Measurements from ENCODE around the gene INTS3. TPM values are rescaled to one million over a fixed set of nuclear protein-coding genes. Genes with fewer than 3 reads are reported as not detected.

INTS3 gene, protein sequence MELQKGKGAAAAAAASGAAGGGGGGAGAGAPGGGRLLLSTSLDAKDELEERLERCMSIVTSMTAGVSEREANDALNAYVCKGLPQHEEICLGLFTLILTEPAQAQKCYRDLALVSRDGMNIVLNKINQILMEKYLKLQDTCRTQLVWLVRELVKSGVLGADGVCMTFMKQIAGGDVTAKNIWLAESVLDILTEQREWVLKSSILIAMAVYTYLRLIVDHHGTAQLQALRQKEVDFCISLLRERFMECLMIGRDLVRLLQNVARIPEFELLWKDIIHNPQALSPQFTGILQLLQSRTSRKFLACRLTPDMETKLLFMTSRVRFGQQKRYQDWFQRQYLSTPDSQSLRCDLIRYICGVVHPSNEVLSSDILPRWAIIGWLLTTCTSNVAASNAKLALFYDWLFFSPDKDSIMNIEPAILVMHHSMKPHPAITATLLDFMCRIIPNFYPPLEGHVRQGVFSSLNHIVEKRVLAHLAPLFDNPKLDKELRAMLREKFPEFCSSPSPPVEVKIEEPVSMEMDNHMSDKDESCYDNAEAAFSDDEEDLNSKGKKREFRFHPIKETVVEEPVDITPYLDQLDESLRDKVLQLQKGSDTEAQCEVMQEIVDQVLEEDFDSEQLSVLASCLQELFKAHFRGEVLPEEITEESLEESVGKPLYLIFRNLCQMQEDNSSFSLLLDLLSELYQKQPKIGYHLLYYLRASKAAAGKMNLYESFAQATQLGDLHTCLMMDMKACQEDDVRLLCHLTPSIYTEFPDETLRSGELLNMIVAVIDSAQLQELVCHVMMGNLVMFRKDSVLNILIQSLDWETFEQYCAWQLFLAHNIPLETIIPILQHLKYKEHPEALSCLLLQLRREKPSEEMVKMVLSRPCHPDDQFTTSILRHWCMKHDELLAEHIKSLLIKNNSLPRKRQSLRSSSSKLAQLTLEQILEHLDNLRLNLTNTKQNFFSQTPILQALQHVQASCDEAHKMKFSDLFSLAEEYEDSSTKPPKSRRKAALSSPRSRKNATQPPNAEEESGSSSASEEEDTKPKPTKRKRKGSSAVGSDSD
- 10 to 100 TPM in 5 of 6 donors, 1 to 10 TPM in 1; 6.0 to 15.1 (median 11.5) TPM for polyA plus RNA-seq (ENCODE audit: low read depth in 6 of 6)

DNA sequence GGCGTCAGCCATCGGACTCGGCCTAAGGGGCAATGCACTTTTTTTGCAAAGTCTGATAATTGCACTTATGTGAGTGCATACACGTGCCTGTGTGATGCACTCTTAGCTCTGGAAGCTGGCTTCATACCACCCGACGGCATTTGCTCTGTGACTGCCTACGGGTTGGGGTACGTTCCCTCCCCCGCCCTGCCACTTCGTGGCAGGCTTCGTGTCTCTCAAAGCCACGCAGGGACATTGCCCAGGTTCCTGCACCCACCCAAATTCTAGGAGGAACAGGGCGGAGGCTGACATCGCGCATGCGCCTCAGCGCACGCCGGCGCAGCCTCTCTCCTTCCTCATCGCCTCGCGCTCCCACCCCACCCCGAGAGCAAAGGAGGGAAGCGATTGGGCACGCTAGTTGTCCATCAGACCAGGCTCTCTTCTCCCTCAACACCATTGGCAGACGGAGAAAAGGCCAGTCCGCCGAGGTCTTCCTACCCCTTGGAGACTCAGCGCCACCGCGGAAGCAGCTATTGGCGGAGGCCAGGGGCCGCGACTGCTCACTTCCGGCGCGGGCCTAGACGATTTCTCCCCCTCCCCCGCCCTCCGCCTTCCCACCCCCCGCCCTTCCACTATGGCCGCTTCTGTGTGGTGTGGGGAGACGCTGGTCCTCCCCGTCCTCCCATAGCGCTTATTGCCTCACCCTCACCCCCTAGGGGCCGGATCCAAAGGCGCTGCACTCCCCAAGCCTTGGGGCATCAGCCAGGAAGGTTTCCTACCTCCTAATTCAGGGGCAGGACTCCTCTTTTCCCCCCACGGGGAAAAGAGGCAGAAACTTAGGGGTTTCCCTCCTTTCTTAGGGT lies at the start of gene INTS3:
TSS of gene INTS3 (plus strand) at position 588 of the 842 bp plus-strand sequence. CDS start 585 bp downstream, outside the sequence.
- Mint-ChIP-seq H3K27ac (peak within 1 kb of the TSS; percentile 95 to 99 (median 96)), H3K4me3 (peak within 1 kb of the TSS; percentile 84 to 97 (median 94)), H3K36me3 (peaks cover 0 to 4% of the 10 kb centered on the region in 2 donors), H3K27me3 (no peaks in the 10 kb centered on the region), H3K9me3 (no peaks in the 10 kb centered on the region), H3K4me1 (peaks cover 17 to 33% (median 21%) of the 10 kb centered on the region in 3 donors)
- DNase-seq (peak; percentile 99), ATAC-seq (ENCODE audit: low read depth in 2 of 2) (peak; percentile 97 to 98)

DNA sequence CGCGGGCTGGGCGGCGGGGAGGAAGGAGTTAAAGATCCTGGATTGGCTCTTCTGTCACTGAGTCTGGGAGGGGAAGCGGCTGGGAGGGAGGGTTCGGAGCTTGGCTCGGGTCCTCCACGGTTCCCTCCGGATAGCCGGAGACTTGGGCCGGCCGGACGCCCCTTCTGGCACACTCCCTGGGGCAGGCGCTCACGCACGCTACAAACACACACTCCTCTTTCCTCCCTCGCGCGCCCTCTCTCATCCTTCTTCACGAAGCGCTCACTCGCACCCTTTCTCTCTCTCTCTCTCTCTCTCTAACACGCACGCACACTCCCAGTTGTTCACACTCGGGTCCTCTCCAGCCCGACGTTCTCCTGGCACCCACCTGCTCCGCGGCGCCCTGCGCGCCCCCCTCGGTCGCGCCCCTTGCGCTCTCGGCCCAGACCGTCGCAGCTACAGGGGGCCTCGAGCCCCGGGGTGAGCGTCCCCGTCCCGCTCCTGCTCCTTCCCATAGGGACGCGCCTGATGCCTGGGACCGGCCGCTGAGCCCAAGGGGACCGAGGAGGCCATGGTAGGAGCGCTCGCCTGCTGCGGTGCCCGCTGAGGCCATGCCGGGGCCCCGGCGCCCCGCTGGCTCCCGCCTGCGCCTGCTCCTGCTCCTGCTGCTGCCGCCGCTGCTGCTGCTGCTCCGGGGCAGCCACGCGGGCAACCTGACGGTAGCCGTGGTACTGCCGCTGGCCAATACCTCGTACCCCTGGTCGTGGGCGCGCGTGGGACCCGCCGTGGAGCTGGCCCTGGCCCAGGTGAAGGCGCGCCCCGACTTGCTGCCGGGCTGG lies 49.1 kb upstream of the INTS3 start, which contains the start of gene NPR1:
TSS of gene NPR1 (plus strand) at position 170 of the 818 bp plus-strand sequence. CDS start at position 591, 421 bp downstream.
- DNase-seq = no peak
- no peaks in the 10 kb centered on the region for H3K9me3 Mint-ChIP-seq
- peak within 1 kb of the TSS in 3 of 6 donors; percentile 65 to 73 (median 69) for H3K27ac Mint-ChIP-seq
- H3K4me1 Mint-ChIP-seq = peaks cover 24 to 28% (median 25%) of the 10 kb centered on the region in 3 donors
- peaks cover 50 to 62% (median 60%) of the 10 kb centered on the region in 3 donors for H3K27me3 Mint-ChIP-seq
- H3K36me3 Mint-ChIP-seq = peaks cover 0 to 8% of the 10 kb centered on the region in 2 donors
- H3K4me3 Mint-ChIP-seq = peak within 1 kb of the TSS; percentile 82 to 93 (median 88)
- ATAC-seq (ENCODE audit: low read depth in 2 of 2) = peak; percentile 43 to 52

DNA sequence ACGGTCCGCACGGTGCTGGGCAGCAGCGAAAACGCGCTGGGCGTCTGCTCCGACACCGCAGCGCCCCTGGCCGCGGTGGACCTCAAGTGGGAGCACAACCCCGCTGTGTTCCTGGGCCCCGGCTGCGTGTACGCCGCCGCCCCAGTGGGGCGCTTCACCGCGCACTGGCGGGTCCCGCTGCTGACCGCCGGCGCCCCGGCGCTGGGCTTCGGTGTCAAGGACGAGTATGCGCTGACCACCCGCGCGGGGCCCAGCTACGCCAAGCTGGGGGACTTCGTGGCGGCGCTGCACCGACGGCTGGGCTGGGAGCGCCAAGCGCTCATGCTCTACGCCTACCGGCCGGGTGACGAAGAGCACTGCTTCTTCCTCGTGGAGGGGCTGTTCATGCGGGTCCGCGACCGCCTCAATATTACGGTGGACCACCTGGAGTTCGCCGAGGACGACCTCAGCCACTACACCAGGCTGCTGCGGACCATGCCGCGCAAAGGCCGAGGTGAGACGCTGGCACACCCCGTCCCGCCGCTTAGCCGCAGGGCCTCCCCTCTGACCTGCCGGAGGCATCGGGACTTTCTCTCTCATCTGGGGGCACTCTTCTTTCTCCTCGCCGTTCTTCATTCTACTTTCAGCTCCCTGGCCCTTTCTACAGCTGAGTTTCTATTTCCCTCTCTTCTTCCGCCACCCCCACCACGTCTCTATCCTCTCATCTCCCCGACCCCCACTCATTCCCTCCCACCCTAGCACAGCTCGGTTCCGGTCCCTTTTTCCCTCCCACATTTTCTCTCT lies 48.3 kb upstream of the INTS3 start:
- peak overlapping the region in 4 of 6 donors; percentile 38 to 65 (median 61) for H3K27ac Mint-ChIP-seq
- DNase-seq (no peak), ATAC-seq (ENCODE audit: low read depth in 2 of 2) (peak; percentile 70 to 74)
- peak overlapping the region; percentile 82 to 91 (median 86) for H3K4me3 Mint-ChIP-seq
- H3K4me1 Mint-ChIP-seq = peaks cover 24 to 28% (median 25%) of the 10 kb centered on the region in 3 donors
- H3K9me3 Mint-ChIP-seq = no peaks in the 10 kb centered on the region
- peaks cover 54 to 67% (median 66%) of the 10 kb centered on the region in 3 donors for H3K27me3 Mint-ChIP-seq
- H3K36me3 Mint-ChIP-seq = peaks cover 0 to 8% of the 10 kb centered on the region in 2 donors

DNA sequence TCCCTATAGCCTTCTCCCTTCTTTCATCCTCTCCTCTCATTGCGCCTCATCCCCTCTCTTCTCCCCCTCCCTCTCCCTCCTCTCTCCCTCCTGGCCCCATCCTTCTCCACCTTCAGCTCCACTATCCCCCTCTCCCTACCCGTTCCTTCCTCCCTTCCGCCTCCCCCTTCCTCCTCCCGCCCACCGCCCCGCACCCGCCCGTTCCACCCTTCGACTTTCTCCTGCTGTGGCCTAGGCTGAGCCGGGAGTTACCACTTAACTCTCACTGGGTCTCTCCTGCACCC lies 47.8 kb upstream of the INTS3 start:
- Mint-ChIP-seq H3K4me3 (peak overlapping the region in 7 of 8 donors; percentile 45 to 91 (median 84)), H3K36me3 (peaks cover 0 to 8% of the 10 kb centered on the region in 2 donors), H3K9me3 (no peaks in the 10 kb centered on the region), H3K27me3 (peaks cover 54 to 69% (median 69%) of the 10 kb centered on the region in 3 donors), H3K4me1 (peaks cover 24 to 28% (median 25%) of the 10 kb centered on the region in 3 donors), H3K27ac (peak overlapping the region in 1 of 6 donors; percentile 65)
- DNase-seq = no peak
- ATAC-seq (ENCODE audit: low read depth in 2 of 2) = no peak

DNA sequence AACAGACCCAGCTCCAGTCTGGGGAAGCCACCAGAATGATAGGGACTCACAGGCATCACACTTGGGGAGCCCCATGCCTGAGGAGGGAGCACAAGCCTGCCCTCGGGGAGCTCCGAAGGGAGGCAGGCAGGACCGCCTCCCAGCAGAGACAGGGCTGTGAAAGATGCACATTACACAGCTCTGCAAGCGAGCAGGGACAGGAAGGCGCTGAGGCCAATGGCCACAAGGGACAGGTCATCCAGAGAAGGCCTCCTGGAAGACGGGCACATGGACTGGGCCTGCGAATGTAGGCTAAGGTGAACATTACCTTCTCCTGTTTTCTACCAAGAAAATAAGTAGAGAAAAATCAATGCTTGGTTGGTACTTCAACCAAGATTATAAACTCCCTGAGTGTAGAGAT lies 45.1 kb upstream of the INTS3 start:
- Mint-ChIP-seq H3K4me3 (no peak overlapping the region), H3K27ac (no peak overlapping the region), H3K36me3 (peaks cover 0 to 8% of the 10 kb centered on the region in 2 donors), H3K27me3 (peaks cover 45 to 70% (median 67%) of the 10 kb centered on the region in 3 donors), H3K9me3 (no peaks in the 10 kb centered on the region), H3K4me1 (peaks cover 21 to 23% (median 21%) of the 10 kb centered on the region in 3 donors)
- ATAC-seq (ENCODE audit: low read depth in 2 of 2) = no peak
- DNase-seq = no peak

DNA sequence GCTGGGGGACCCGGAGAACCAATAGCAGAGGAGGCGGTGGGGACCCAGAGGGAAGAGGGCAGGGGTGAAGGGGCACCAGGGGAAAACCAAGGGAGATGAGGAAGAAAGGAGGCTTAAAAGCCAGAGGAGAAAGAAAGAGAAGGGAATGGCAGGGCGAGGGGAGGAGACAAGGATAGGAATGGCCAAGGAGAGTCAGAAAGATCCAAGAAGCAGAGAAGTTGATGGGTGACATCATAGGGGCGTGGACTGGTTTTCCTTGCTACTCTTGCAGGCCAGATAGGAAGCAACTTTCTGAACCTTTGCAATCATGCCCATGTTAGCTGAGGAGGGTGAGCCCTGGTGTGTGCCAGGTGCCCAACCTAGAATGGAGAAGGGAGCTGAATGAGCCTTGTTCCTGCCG lies 44.0 kb upstream of the INTS3 start:
- peaks cover 35 to 66% (median 64%) of the 10 kb centered on the region in 3 donors for H3K27me3 Mint-ChIP-seq
- DNase-seq (no peak), ATAC-seq (ENCODE audit: low read depth in 2 of 2) (no peak)
- peak overlapping the region in 1 of 6 donors; percentile 0 for H3K27ac Mint-ChIP-seq
- no peaks in the 10 kb centered on the region for H3K9me3 Mint-ChIP-seq
- no peak overlapping the region for H3K4me3 Mint-ChIP-seq
- H3K36me3 Mint-ChIP-seq = peaks cover 0 to 8% of the 10 kb centered on the region in 2 donors
- peaks cover 14 to 18% (median 17%) of the 10 kb centered on the region in 3 donors for H3K4me1 Mint-ChIP-seq

DNA sequence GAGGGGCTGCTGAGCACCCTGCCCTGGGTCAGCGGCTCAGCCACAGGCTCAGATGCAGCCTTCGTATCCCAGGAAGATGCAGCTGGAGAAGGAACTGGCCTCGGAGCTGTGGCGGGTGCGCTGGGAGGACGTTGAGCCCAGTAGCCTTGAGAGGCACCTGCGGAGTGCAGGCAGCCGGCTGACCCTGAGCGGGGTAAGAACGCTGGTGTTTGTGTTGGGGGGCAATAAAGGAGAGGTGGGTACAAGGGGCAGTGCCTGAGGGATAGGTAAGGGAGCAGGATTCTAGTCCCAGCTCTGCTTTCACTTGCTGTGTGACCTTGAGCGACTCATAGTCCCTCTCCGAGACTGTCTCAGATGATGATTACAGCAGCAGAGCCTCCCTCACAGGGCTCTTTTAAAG lies 43.0 kb upstream of the INTS3 start:
- Mint-ChIP-seq H3K36me3 (peaks cover 0 to 3% of the 10 kb centered on the region in 2 donors), H3K4me3 (no peak overlapping the region), H3K27ac (peak overlapping the region in 1 of 6 donors; percentile 38), H3K9me3 (no peaks in the 10 kb centered on the region), H3K4me1 (peaks cover 13 to 20% (median 16%) of the 10 kb centered on the region in 3 donors), H3K27me3 (peaks cover 30 to 59% (median 58%) of the 10 kb centered on the region in 3 donors)
- DNase-seq (no peak), ATAC-seq (ENCODE audit: low read depth in 2 of 2) (no peak)

DNA sequence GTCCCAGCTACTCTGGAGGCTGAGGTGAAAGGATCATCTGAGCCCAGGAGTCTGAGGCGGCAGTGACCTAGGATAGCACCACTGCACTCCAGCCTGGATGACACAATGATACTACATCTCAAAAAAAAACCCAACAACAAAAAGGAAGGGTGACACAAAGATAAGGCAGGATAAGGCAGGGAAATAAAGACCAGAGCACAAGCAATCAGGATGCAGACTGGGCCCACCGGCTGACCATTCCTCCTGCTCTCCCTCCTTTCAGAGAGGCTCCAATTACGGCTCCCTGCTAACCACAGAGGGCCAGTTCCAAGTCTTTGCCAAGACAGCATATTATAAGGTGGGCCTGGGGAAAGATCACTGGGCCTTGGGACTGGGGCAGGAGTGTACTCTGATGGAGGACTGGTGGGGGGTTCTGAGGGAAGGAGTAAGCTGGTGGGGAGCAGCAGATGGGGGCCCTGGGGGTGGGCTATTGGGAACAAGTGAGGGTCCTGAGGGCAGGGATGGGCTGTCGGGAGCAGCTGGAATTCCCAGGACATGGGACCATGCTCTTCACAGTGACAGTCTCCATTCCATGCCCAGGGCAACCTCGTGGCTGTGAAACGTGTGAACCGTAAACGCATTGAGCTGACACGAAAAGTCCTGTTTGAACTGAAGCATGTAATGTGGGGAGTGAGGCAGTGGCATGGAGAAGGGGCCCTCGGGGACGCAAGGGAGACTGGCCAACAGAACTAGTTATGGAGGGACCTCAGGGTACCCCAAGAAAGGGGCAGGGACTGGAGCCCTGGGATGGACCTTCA lies 42.1 kb upstream of the INTS3 start:
- Mint-ChIP-seq H3K4me1 (peaks cover 6 to 13% (median 10%) of the 10 kb centered on the region in 3 donors), H3K27ac (no peak overlapping the region), H3K4me3 (peak overlapping the region in 1 of 8 donors; percentile 11), H3K36me3 (no peaks in the 10 kb centered on the region), H3K9me3 (no peaks in the 10 kb centered on the region), H3K27me3 (peaks cover 26 to 51% (median 49%) of the 10 kb centered on the region in 3 donors)
- DNase-seq = no peak
- ATAC-seq (ENCODE audit: low read depth in 2 of 2) = no peak

DNA sequence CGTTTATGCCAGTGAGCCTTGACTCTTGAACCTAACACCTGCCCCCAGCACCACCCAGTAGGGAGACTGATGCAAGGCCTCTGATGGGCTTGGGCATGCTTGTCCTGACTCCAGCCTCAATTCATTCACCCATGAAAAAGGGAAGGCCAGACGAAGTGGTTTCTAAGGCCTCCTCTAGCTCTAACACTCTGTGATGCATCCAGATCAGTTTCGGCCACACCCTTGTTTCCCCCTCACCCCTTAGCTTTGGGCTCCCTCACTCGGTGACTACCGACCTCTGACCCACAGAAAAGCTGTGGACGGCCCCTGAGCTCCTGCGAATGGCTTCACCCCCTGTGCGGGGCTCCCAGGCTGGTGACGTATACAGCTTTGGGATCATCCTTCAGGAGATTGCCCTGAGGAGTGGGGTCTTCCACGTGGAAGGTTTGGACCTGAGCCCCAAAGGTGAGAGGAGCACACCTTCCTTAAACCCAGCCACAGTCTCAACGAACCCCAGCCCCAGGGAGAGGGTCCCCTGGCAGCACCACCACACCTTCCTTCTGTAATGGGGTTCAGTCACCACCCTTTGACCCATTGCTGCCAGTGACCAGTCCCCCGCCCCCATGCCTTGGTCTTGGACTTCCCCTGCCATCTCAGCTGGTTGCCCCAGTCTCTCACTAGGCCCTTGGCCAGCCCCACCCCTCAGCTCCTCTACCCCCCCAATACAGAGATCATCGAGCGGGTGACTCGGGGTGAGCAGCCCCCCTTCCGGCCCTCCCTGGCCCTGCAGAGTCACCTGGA lies 40.3 kb upstream of the INTS3 start:
- DNase-seq (no peak), ATAC-seq (ENCODE audit: low read depth in 2 of 2) (no peak)
- Mint-ChIP-seq H3K9me3 (no peaks in the 10 kb centered on the region), H3K27ac (peak overlapping the region in 1 of 6 donors; percentile 22), H3K27me3 (peaks cover 14 to 38% (median 33%) of the 10 kb centered on the region in 3 donors), H3K36me3 (no peaks in the 10 kb centered on the region), H3K4me3 (no peak overlapping the region), H3K4me1 (peaks cover 6 to 13% (median 10%) of the 10 kb centered on the region in 3 donors)

DNA sequence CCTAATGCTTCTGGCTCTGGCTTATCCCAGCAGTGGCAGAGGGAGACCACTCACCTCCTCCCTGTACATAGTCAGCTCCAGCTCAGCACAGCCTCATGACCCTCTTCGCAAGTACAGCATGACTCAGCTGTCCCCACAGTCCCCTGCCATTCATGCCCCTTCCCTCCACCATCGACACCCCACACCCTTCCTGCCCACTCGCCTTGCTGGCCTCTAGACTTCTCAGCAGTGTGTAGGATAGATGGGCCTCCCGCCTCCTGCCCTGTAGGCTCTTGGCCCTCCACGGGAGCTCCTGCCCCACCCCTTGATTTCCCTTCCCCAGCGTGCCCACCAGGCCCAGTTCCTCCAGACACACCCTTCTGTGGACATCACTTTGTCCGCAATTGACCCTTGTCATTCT lies 39.6 kb upstream of the INTS3 start:
- H3K4me3 Mint-ChIP-seq = no peak overlapping the region
- H3K4me1 Mint-ChIP-seq = peaks cover 6 to 13% (median 10%) of the 10 kb centered on the region in 3 donors
- no peaks in the 10 kb centered on the region for H3K9me3 Mint-ChIP-seq
- DNase-seq (no peak), ATAC-seq (ENCODE audit: low read depth in 2 of 2) (no peak)
- peaks cover 8 to 37% (median 29%) of the 10 kb centered on the region in 3 donors for H3K27me3 Mint-ChIP-seq
- H3K27ac Mint-ChIP-seq = peak overlapping the region in 3 of 6 donors; percentile 15 to 87 (median 31)
- H3K36me3 Mint-ChIP-seq = no peaks in the 10 kb centered on the region

All from naive B cell (primary cell).